Peyer's patch (tissue), 4 donors: ENCODE results near the gene GABRA5. TPM values are rescaled to one million over a fixed set of nuclear protein-coding genes. Genes with fewer than 3 reads are reported as not detected.
"Not testable (repeated sequence)": the region's sequence is repeated elsewhere in the genome, so short reads cannot be mapped to it uniquely, and the experiment has no call there.

Source experiments
- DNase-seq, 3 donors: peaks; one replicate each; pipeline ENCODE4 v3.0.0-alpha.2; 2017 to 2019
- H3K27ac ChIP-seq, 4 donors: fragments of 200-600 bp; sonication (generic); one replicate each; pipeline ENCODE4 v1.5.1; 2016 to 2019
- H3K27me3 ChIP-seq, 2 donors: fragments of 200-600 bp; sonication (generic); one replicate each; pipeline ENCODE4 v1.5.1; 2019
- H3K36me3 ChIP-seq, 3 donors: fragments of 200-600 bp; sonication (generic); one replicate each; pipeline ENCODE4 v1.5.1; 2016 to 2019
- H3K4me1 ChIP-seq, 4 donors: fragments of 200-600 bp; sonication (generic); one replicate each; pipeline ENCODE4 v1.5.1; 2016 to 2019
- H3K4me3 ChIP-seq, 4 donors: fragments of 200-600 bp; sonication (generic); 1 replicate in 3 of 4; 2 replicates in 1 of 4; pipeline ENCODE4 v1.5.1; 2016 to 2019; ENCODE audit warnings: mild to moderate bottlenecking in 1 of 4
- H3K9me3 ChIP-seq, 4 donors: fragments of 200-600 bp; sonication (generic); one replicate each; pipeline ENCODE4 v1.5.1; 2016 to 2019; ENCODE audit warnings: mild to moderate bottlenecking in 1 of 4
- CTCF ChIP-seq, 6 experiments: fragments of 450-650 bp in 4 of 6; fragments of 200-600 bp in 2 of 6; sonication (generic) in 1 of 6; IDR thresholded peaks; one replicate each; pipeline ENCODE4 v1.5.1; 2017 to 2019; ENCODE audit warnings: antibody characterized with exemption in 6 of 6, mild to moderate bottlenecking in 3 of 6, moderate library complexity in 1 of 6
- POLR2A ChIP-seq, 2 donors: fragments of 450-650 bp; IDR thresholded peaks; one replicate each; pipeline ENCODE4 v1.5.1; 2017; ENCODE audit warnings: antibody characterized with exemption in 2 of 2, mild to moderate bottlenecking in 2 of 2, moderate library complexity in 2 of 2
- total RNA-seq, 4 donors: library from RNA; depleted of rRNA; stranded (reverse); fragments of >200 nt; gene quantifications; one replicate each; pipeline ENCODE4 v1.1.0, GENCODE V29; 2016

Gene GABRA5
- total RNA-seq, 4 donors from 2014 or later, result not detected

GRCh38 chr15:26892182-26892518 is 25.3 kb downstream of the GABRA5 start:
- Histone ChIP-seq H3K36me3 (no peaks in the 10 kb centered on the region), H3K9me3 (no peaks in the 10 kb centered on the region), H3K4me1 (no peaks in the 10 kb centered on the region), H3K4me3 (no peak overlapping the region), H3K27ac (no peak overlapping the region), H3K27me3 (no peaks in the 10 kb centered on the region)
- DNase-seq, result no peak
- TF ChIP-seq POLR2A (IDR thresholded peaks at IDR 0.05) (no peak), CTCF (IDR thresholded peaks at IDR 0.05) (no peak)

GRCh38 chr15:26892678-26893077 is 25.8 kb downstream of the GABRA5 start:
- Histone ChIP-seq H3K27me3 (no peaks in the 10 kb centered on the region), H3K9me3 (no peaks in the 10 kb centered on the region), H3K4me3 (no peak overlapping the region), H3K4me1 (no peaks in the 10 kb centered on the region), H3K36me3 (no peaks in the 10 kb centered on the region), H3K27ac (no peak overlapping the region)
- no peak for DNase-seq
- TF ChIP-seq CTCF (IDR thresholded peaks at IDR 0.05), result no peak

- H3K4me1 ChIP-seq, result no peaks in the 10 kb centered on the region
- DNase-seq, result no peak
- TF ChIP-seq POLR2A (IDR thresholded peaks at IDR 0.05) (no peak), CTCF (IDR thresholded peaks at IDR 0.05) (no peak)
- no peaks in the 10 kb centered on the region for H3K27me3 ChIP-seq
- no peak overlapping the region for H3K4me3 ChIP-seq
- no peaks in the 10 kb centered on the region for H3K36me3 ChIP-seq
- H3K27ac ChIP-seq, result no peak overlapping the region
- no peaks in the 10 kb centered on the region for H3K9me3 ChIP-seq
Observed at GRCh38 chr15:26893351-26894065, 26.6 kb downstream of the GABRA5 start.

GRCh38 chr15:26894181-26894580 is 27.3 kb downstream of the GABRA5 start:
- no peak overlapping the region for H3K4me3 ChIP-seq
- H3K36me3 ChIP-seq, result no peaks in the 10 kb centered on the region
- TF ChIP-seq POLR2A (IDR thresholded peaks at IDR 0.05), result no peak
- no peak for TF ChIP-seq CTCF (IDR thresholded peaks at IDR 0.05)
- H3K9me3 ChIP-seq, result no peaks in the 10 kb centered on the region
- no peaks in the 10 kb centered on the region for H3K27me3 ChIP-seq
- H3K27ac ChIP-seq, result no peak overlapping the region
- no peaks in the 10 kb centered on the region for H3K4me1 ChIP-seq
- no peak for DNase-seq

- not testable (repeated sequence) for H3K27ac ChIP-seq, H3K4me3 ChIP-seq, DNase-seq, H3K9me3 ChIP-seq, H3K36me3 ChIP-seq, H3K4me1 ChIP-seq, H3K27me3 ChIP-seq
Observed at GRCh38 chr15:26895346-26895745, 28.5 kb downstream of the GABRA5 start.

- Histone ChIP-seq H3K27me3 (no peaks in the 10 kb centered on the region), H3K9me3 (peaks cover 0 to 1% (median 0%) of the 10 kb centered on the region in 4 donors), H3K36me3 (no peaks in the 10 kb centered on the region), H3K27ac (no peak overlapping the region), H3K4me3 (no peak overlapping the region), H3K4me1 (no peaks in the 10 kb centered on the region)
- TF ChIP-seq POLR2A (IDR thresholded peaks at IDR 0.05) (no peak), CTCF (IDR thresholded peaks at IDR 0.05) (no peak)
- no peak for DNase-seq
Observed at GRCh38 chr15:26899658-26900057, 32.8 kb downstream of the GABRA5 start.
